Activated CD4-positive, alpha-beta T cell treated with anti-CD3 and anti-CD28 coated beads, Interleukin-2, amount 50 U/mL, for 1 hour (primary cell): ENCODE data around the gene ABCA10.
"Not testable (repeated sequence)": the region's sequence is repeated elsewhere in the genome, so short reads cannot be mapped to it uniquely, and the experiment has no call there.

Experiments used
- DNase-seq: peaks from one replicate; pipeline ENCODE4 v3.0.0-alpha.2; 2020

ABCA10 gene

GRCh38 chr17:69228018-69228417, 606 bp downstream of the ABCA10 start:
- DNase-seq: no peak

GRCh38 chr17:69227541-69227940, 1.1 kb downstream of the ABCA10 start:
- no peak for DNase-seq

- DNase-seq: no peak
Observed at GRCh38 chr17:69223809-69224208, 4.8 kb downstream of the ABCA10 start.

GRCh38 chr17:69222707-69223258, 5.8 kb downstream of the ABCA10 start:
- no peak for DNase-seq

DNA sequence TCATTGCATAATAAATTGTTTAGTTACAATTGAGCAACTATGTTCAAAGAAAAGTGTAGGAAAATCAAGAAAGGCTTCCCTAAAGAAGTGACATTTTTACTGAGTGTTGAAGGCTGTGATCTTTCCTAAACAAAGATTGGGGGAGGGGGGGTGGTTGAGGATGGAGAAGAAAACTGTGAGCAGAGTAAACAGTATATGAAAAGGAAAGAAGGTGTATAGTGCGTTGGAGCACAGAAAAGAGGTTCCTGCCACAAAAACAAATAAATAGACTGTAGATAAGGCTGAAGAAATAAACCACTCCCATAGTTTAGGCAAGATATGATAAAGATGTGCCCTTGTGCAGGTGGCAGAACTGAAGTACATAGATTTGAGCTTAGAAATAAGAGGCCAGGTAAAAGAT, 8.5 kb downstream of the ABCA10 start:
- no peak for DNase-seq

- no peak for DNase-seq
Observed at GRCh38 chr17:69218986-69219385, 9.6 kb downstream of the ABCA10 start.

DNA sequence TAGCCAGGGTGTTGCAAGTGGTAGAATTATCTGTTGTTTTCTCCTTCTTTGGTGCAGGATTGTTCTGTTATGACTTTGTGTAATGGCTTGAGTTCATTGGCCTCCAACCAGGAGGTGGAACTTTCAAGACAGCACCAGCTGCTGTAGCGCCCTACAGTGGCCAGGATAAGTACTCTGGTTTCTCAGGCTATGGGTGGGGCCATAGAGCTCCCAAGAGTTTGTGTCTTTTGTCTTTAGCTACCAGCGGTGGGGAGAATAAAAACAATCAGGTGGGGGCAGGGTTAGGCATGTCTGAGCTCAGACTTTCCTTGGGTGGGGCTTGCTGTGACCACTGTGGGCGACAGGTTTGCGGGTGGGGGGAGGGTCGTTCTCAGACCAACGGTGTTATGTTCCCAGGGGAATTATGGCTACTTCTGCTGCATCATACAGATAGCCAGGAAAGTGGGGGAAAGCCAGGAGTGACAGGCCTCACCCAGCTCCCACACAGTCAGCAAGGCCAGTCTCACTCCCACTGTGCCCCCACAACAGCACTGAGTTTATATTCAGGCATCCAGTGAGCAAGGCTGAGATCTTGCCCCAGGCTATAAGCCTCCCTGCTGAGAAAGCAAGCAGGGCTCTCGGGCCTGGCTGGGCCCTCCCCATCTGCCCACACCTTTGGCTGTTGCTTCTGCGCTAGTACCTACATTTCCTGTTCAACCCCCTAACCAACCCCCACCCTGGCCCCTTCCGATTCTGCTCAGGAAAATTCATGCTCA, 15.4 kb downstream of the ABCA10 start:
- no peak for DNase-seq

GRCh38 chr17:69208640-69209039, 20.0 kb downstream of the ABCA10 start:
- no peak for DNase-seq

- DNase-seq: no peak
Observed at GRCh38 chr17:69207151-69207550, 21.5 kb downstream of the ABCA10 start.

DNA sequence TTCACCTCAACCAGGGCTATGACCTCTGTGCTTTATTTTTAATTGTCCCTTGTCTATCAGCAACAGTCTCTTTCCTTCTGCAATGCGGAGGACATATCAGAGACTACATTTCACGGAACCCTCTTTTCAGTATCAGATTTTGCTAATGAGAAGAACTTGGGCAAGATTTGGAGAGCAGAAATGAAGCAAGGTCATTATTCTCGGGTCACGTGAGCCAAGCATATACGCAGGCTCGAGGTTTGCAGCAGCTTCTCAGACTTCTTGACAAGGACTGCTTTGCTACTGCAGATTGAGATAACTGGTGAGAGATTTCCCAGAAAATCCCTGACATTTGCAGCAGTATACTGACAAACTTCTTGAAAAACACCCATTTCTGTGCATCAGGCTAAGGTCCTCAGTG, 30.4 kb downstream of the ABCA10 start:
- DNase-seq: no peak

- not testable (repeated sequence) for DNase-seq
Observed at GRCh38 chr17:69196105-69196653, 32.4 kb downstream of the ABCA10 start.

- no peak for DNase-seq
Observed at GRCh38 chr17:69192754-69193153, 35.9 kb downstream of the ABCA10 start.

DNA sequence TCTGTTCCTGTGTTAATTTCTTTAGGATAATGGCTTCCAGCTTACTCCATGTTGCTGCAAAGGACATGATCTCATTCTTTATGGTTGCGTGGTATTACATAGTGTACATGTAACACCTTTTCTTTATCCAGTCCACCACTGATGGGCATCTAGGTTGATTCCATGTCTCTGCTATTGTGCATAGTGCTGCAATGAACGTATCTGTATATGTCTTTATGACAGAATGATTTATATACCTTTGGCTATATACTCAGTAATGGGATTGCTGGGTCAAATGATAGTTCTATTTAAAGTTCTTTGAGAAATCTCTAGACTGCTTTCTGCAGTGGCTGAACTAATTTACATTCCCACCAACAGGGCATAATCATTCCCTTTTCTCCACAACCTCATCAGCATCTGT, 39.8 kb downstream of the ABCA10 start:
- no peak for DNase-seq

GRCh38 chr17:69188064-69188463, 40.6 kb downstream of the ABCA10 start:
- DNase-seq: no peak

- no peak for DNase-seq
Observed at GRCh38 chr17:69187294-69187693, 41.3 kb downstream of the ABCA10 start.

- no peak for DNase-seq
Observed at GRCh38 chr17:69179227-69179952, 49.2 kb downstream of the ABCA10 start.

GRCh38 chr17:69176457-69176795, 52.2 kb downstream of the ABCA10 start:
- no peak for DNase-seq

GRCh38 chr17:69175625-69176456, 52.8 kb downstream of the ABCA10 start:
- DNase-seq: no peak

DNA sequence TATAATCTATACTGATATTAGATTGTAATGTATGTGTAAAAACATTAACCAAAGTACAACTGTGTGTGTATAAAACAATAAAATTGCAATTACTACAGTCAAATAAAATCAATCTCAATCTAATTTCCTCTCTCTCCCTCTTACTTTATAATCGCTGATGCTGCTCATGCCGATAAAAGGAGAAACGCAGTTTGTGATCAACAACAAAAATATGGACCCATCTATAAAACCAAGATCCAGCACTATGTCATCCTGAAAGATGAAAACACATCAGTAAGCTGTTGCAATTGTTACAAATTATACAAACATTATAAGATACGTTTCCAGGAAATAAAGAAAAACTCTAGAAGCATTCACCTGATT, 53.4 kb downstream of the ABCA10 start:
- no peak for DNase-seq

- no peak for DNase-seq
Observed at GRCh38 chr17:69173118-69173517, 55.5 kb downstream of the ABCA10 start.

- DNase-seq: no peak
Observed at GRCh38 chr17:69170377-69170776, 58.2 kb downstream of the ABCA10 start.

- not testable (repeated sequence) for DNase-seq
Observed at GRCh38 chr17:69168642-69169041, 60.0 kb downstream of the ABCA10 start.

DNA sequence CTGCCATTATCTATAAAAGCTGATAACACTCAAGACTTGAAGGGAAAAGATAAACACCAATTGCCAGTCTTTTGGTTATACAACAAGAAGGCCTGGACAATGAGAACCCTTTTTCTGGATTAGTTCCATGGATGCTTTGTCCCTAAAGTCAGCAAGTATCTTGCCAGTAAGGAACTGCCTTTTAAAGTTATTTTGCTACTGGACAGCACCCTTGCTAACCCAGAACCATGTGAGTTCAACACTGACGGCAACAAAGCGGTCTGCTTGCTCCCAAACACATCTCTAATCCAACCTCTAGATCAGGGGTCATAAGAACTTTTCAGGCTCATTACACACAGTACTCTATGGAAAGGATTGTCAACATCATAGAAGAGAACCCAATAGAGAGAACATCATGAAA, 61.7 kb downstream of the ABCA10 start:
- DNase-seq: no peak
